Cerebellar nuclear complex (tissue), 1 donor: ENCODE results near the gene ECE2.

Experiments
- DNase-seq, 2 experiments: peaks; one replicate each; lab custom pipeline; 2025; lab: John Stamatoyannopoulos, UW

The ECE2 gene

GRCh38 chr3:184240384-184241140, 35.3 kb upstream of the ECE2 start:
- DNase-seq, result no peak

- DNase-seq, result no peak
These were observed 34.7 kb upstream of the ECE2 start for GRCh38 chr3:184241141-184241446.

- no peak for DNase-seq
These were observed 34.1 kb upstream of the ECE2 start for GRCh38 chr3:184241447-184242296.

GRCh38 chr3:184242297-184242685, 33.5 kb upstream of the ECE2 start:
- DNase-seq, result no peak

- peak in 1 of 2 experiments; percentile 13 for DNase-seq
These were observed 27.1 kb upstream of the ECE2 start, which contains the start of gene ALG3 for GRCh38 chr3:184248454-184249411. Gene ALG3 (minus strand): TSS chr3:184248962. CDS start chr3:184248940, 22 bp downstream.

- peak; percentile 70 to 84 for DNase-seq
These were observed 26.2 kb upstream of the ECE2 start, which contains the start of gene EEF1AKMT4 for GRCh38 chr3:184249412-184250166. Gene EEF1AKMT4 (plus strand): TSS chr3:184249672. CDS start chr3:184249695, 23 bp downstream.

- DNase-seq, result peak in 1 of 2 experiments; percentile 15
These were observed 25.5 kb upstream of the ECE2 start for GRCh38 chr3:184250167-184250828.

GRCh38 chr3:184255291-184256039, 20.4 kb upstream of the ECE2 start:
- no peak for DNase-seq

GRCh38 chr3:184257083-184257915, 18.5 kb upstream of the ECE2 start:
- DNase-seq, result no peak

- DNase-seq, result no peak
These were observed 16.9 kb upstream of the ECE2 start for GRCh38 chr3:184258926-184259325.

- DNase-seq, result no peak
These were observed 16.4 kb upstream of the ECE2 start for GRCh38 chr3:184259396-184259877.

- no peak for DNase-seq
These were observed 15.7 kb upstream of the ECE2 start for GRCh38 chr3:184259878-184260723.

- no peak for DNase-seq
These were observed 15.0 kb upstream of the ECE2 start for GRCh38 chr3:184260724-184261269.

GRCh38 chr3:184261270-184261853, 14.5 kb upstream of the ECE2 start, which contains the start of gene CAMK2N2:
Gene CAMK2N2 (minus strand): TSS chr3:184261553. CDS start chr3:184261285, 268 bp downstream.
- peak in 1 of 2 experiments; percentile 18 for DNase-seq

- no peak for DNase-seq
These were observed 13.7 kb upstream of the ECE2 start for GRCh38 chr3:184261854-184262763.

- DNase-seq, result no peak
These were observed 13.1 kb upstream of the ECE2 start for GRCh38 chr3:184262764-184263179.
